ENCODE measurements around the gene DUSP8.

DUSP8 gene

GRCh38 chr11:1540074-1540473 is 32.0 kb downstream of the DUSP8 start:
- in situ Hi-C loops (cut with MboI; ENCODE audit: low sequenced_read_pairs, unreplicated experiment), result no loop called here
- TF ChIP-seq CTCF (IDR thresholded peaks at IDR 0.05; ENCODE audit: borderline replicate concordance, control extremely low read depth, extremely low read depth, insufficient read depth, missing control alignments), result no peak
- no peak for DNase-seq (ENCODE audit: low spot score)

GRCh38 chr11:1538153-1538552 is 33.9 kb downstream of the DUSP8 start:
- no peak for DNase-seq (ENCODE audit: low spot score)
- no peak for TF ChIP-seq CTCF (IDR thresholded peaks at IDR 0.05; ENCODE audit: borderline replicate concordance, control extremely low read depth, extremely low read depth, insufficient read depth, missing control alignments)
- in situ Hi-C loops (cut with MboI; ENCODE audit: low sequenced_read_pairs, unreplicated experiment), result no loop called here

GRCh38 chr11:1536065-1536843 is 35.8 kb downstream of the DUSP8 start:
- in situ Hi-C loops (cut with MboI; ENCODE audit: low sequenced_read_pairs, unreplicated experiment), result no loop called here
- no peak for DNase-seq (ENCODE audit: low spot score)
- TF ChIP-seq CTCF (IDR thresholded peaks at IDR 0.05; ENCODE audit: borderline replicate concordance, control extremely low read depth, extremely low read depth, insufficient read depth, missing control alignments), result no peak

- no peak for TF ChIP-seq CTCF (IDR thresholded peaks at IDR 0.05; ENCODE audit: borderline replicate concordance, control extremely low read depth, extremely low read depth, insufficient read depth, missing control alignments)
- in situ Hi-C loops (cut with MboI; ENCODE audit: low sequenced_read_pairs, unreplicated experiment), result no loop called here
- no peak for DNase-seq (ENCODE audit: low spot score)
These were observed 37.4 kb downstream of the DUSP8 start for GRCh38 chr11:1534682-1535081.

- no peak for DNase-seq (ENCODE audit: low spot score)
- in situ Hi-C loops (cut with MboI; ENCODE audit: low sequenced_read_pairs, unreplicated experiment), result no loop called here
- no peak for TF ChIP-seq CTCF (IDR thresholded peaks at IDR 0.05; ENCODE audit: borderline replicate concordance, control extremely low read depth, extremely low read depth, insufficient read depth, missing control alignments)
These were observed 37.9 kb downstream of the DUSP8 start for GRCh38 chr11:1534171-1534570.

- DNase-seq (ENCODE audit: low spot score), result no peak
- in situ Hi-C loops (cut with MboI; ENCODE audit: low sequenced_read_pairs, unreplicated experiment), result no loop called here
- TF ChIP-seq CTCF (IDR thresholded peaks at IDR 0.05; ENCODE audit: borderline replicate concordance, control extremely low read depth, extremely low read depth, insufficient read depth, missing control alignments), result no peak
These were observed 38.7 kb downstream of the DUSP8 start for GRCh38 chr11:1533342-1533725.

Measured in GM13976 (cell line).